ENCODE data around the gene EHD2. TPM values are rescaled to one million over a fixed set of nuclear protein-coding genes. Genes with fewer than 3 reads are reported as not detected.
"Not testable (repeated sequence)": the region's sequence is repeated elsewhere in the genome, so short reads cannot be mapped to it uniquely, and the experiment has no call there.

Gene EHD2
- total RNA-seq, 1 experiment from 2014 or later = 75.3 TPM

DNA sequence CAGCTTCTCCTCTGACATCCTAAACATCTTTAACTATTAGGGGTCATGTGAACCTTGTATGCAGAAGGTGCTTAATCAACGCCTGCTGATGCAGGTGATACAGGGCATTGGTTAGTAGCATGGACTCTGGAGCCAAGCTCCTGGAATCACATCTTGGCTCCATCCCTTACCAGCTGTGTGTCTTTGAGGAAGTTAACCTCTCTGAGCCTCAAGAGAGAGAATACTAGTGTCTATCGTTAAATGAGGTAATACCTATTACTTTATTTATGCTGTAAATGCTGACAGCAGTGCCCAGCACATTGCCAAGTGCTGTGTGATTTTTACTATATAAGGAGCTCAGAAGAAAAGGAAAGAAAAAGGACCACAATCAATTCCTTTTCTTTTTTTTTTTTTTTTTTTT is 54.1 kb downstream of the EHD2 start:
- no peak for DNase-seq (ENCODE audit: low read depth)

DNA sequence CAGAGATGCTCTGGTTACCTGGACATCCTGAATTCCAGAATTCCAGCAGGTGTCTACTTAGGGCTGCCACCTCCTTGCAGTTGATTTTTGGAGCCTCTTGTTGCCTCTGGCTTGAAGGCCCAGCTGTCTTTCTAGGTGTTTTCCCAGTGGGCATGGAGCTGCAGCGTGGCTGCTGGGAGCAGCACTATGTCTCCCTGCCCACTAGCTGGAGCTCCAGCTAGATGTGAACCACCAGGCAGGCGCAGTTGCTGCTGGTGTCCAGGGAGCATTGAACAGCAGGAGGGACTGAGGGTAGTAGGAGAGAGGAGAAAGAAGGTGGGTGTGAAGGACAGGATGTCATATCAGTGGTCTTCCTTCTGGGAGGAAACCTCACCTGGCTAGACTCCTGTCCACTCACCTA is 55.4 kb downstream of the EHD2 start:
- no peak for DNase-seq (ENCODE audit: low read depth)

DNA sequence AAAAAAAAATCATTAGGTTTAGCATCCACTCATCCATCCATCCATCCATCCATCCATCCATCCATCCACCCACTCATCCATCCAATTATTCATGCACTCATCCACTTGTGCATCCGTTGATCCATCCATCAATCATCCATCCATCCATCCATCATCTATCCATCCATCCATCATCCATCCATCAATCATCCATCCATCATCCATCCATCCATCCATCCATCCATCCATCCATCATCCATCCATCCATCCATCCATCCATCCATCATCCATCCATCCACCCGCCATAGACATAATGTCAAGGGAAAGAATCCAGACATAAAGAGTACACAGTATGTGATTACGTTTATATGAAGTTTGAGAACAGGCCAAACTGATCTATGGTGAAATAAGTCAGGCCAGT is 56.3 kb downstream of the EHD2 start:
- DNase-seq (ENCODE audit: low read depth) = no peak

DNA sequence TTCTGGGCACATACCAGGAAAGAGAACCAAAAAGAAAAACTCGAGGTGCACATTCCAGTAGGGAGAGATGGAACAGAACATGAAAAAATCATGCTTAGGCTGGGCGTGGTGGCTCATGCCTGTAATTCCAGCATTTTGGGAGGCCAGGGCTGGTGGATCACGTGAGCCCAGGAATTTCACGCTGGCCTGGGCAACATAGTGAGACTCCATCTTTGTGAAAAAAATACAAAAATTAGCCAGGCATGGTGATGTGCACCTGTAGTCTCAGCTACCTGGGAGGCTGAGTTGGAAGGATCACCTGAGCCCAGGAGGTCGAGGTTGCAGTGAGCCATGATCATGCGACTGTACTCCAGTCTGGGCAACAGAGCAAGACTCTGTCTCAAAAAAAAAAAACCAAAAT is 58.1 kb downstream of the EHD2 start:
- not testable (repeated sequence) for DNase-seq (ENCODE audit: low read depth)

DNA sequence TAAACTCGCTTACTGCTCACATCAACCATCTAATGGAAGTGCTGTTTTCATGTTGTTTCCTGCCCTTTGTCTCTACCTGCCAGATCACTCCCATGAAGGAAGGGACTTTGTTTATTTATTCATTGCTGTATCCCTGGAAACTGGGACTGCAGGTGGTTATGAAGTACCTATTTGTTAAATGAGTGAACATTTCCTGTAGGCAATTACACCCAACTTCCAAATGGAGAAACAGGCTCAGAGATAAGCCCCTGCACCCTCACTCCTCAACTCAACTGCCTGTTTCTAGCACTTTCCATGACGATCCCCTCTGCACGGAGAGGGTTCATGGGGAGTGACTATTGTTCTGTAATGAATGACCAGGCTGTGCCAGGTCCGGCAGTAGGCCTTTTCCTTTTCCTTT is 63.3 kb downstream of the EHD2 start:
- DNase-seq (ENCODE audit: low read depth) = no peak

DNA sequence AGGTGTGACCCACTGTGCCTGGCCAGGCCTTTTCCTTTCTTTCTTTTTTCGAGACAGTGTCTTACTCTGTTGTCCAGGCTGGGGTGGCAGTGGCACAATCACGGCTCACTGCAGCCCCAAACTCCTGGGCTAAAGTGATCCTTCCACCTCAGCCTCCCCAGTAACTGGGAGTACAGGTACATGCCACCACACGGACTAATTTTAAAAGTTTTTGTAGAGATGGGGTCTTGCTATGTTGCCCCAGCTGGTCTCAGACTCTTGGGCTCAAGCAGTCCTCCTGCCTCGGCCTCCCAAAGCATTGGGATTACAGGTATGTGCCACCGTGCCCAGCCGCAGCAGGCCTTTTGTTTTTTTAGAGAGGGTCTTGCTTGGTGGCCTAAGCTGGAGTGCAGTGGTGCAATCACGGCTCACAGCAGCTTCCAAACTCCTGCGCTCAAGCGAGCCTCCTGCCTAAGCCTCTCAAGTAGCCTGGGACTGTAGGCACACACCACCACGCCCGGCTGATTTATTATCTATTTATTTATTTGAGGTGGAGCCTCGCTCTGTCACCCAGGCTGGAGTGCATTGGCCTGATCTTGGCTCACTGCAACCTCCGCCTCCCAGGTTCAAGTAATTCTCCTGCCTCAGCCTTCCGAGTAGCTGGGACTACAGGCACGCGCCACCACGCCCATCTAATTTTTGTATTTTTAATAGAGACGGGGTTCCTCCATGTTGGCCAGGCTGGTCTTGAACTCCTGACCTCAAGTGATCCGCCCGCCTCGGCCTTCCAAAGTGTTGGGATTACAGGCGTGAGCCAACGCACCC is 64.2 kb downstream of the EHD2 start:
- not testable (repeated sequence) for DNase-seq (ENCODE audit: low read depth)

DNA sequence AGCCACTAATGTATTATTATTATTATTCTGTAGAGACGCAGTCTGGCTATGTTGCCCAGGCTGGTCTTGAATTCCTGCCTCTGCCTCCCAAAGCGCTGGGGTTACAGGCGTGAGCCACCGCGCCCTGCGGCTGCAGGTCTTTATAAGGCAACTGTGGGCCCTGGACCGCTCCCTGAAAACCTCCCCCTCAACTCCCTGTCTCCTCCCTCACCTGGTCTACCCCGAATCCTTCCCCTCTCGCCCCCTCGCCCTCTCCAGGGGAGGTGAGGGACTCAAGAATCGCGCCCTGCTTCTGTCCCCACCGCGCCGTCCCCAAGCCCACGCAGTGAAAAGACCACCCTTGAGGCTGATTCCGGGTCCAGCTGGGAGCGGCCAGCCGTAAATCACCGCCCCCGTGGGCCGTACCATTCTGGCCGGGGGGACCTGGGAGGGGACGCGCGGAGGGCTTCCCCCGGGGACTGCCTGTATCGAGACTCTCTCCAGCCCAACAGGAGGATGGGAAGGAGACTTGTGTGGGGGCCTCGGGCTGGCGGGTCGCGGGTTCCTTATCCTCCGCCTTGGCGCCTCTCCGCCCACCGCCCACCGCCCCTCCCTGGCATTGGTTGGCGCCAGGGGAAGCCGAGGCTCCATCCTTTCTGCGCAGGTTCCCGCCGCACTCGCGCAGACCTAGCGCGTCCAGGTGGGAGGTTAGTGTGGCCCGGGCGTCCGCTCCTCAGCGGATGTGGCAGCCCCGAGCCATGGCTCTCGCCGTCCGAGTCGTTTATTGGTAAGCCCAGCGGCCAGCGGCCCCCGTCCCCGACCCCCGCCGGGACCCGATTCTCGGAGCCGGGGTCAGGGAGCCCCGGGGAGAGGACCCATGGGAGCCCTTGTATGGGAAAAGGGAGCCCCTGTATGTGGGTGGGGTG is 65.1 kb downstream of the EHD2 start, which contains the start of gene SELENOW:
Gene SELENOW (plus strand): TSS at position 655 of the 905 bp plus-strand sequence. CDS start 83 bp downstream, at position 738.
- peak; percentile 63 for DNase-seq (ENCODE audit: low read depth)

DNA sequence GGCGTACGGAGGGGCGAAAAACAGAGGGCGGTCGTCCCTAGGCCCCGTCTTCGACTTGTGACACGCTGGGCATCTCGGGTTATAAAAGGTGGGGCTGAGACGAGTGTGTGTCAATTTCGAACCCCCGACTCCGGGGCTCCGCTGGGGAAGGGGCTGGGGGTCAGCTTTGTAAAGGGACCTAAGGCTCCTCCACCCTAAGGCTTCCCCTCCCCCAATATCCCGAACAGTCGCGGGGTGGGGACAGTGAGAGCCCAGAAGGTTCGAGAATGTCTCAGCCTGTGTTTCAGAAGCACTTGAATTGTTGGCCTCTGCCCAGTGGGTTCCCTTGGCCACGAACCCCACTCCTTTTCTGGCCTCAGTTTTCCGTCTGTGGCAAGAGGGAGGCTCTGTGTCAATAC is 65.7 kb downstream of the EHD2 start:
- no peak for DNase-seq (ENCODE audit: low read depth)

DNA sequence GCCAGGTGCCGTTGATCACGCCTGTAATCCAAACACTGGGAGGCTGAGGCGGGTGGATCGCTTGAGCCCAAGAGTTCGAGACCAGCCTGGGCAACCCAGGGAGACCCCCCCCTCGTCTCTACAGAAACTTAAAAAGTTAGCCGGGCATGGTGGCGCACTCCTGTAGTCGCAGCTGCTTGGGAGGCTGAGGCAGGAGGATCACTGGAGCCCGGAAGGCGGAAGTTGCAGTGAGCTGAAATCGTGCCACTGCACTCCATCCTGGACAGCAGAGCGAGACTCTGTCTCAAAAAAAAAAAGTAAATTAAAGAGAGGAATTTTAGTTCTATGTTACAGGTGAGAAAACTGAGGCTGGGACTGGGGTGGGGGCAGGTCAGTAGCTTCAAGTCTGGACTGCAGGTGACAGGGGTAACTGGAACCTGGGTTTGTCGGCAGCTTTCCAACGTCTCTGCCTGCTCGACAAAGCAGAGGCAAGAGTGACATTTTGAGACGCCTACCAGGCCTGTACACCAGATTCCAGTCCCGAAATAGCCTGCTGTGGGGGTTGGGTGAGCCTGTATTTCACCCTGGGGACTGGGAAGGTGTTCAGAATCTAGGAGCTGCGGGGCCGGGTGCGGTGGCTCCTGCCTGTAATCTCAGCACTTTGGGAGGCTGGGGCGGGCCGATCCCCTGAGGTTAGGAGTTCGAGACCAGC is 66.4 kb downstream of the EHD2 start:
- DNase-seq (ENCODE audit: low read depth) = no peak

DNA sequence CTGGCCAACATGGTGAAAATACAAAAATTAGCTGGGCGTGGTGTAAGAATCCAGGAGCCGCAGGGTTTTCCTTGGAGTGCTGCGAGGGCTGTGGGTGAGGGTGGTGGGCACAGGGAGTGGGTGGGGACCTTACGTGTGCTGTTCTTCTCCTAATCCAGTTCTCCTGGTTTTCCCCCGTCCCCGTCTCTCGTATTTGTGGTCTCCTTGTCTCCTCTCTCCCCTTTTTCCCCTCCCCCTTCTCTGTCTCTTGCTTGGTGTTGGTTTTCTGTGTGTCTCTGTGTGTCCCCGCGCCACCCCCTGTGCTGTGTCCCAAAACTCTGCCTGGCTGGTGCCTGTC is 67.0 kb downstream of the EHD2 start:
- DNase-seq (ENCODE audit: low read depth) = no peak

DNA sequence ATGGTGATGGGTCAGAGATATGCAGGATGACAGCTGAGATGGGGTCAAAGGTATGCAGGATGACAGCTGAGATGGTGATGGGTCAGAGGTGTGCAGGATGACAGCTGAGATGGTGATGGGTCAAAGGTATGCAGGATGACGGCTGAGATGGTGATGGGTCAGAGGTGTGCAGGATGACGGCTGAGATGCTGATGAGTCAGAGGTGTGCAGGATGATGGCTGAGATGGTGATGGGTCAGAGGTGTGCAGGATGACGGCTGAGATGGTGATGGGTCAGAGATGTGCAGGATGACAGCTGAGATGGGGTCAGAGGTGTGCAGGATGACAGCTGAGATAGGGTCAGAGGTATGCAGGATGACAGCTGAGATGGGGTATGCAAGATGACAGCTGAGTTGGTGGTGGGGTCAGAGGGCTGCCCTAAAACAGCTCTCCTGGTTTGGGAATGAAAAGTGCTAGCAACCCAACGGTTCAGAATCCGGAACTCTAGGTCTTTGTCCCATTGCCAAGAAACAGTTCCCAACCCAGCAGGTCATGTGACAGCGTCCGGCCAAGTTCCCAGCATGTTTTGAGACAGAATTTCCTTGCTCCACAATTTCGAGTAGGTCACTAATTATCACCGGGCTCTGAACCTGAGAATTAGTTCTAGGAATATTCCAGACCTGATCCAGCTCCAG is 68.5 kb downstream of the EHD2 start:
- DNase-seq (ENCODE audit: low read depth) = peak; percentile 63

DNA sequence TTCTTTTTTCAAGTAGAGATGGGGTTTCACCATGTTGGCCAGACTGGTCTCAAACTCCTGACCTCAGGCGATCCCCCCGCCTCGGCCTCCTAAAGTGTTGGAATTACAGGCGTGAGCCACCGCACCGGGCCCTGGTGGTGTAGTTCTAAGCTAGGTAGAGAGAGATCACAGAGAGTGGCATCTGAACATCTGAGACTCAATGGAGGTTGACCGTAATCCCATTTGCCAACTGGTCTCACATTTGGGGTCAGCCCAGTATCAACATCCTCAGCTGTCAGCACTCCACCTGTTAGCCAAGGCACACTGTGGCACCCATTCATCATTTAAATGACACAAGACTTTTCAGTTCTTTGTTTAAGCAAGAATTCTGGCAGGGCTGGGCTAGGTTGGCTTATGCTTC is 73.3 kb downstream of the EHD2 start:
- peak; percentile 85 for DNase-seq (ENCODE audit: low read depth)

DNA sequence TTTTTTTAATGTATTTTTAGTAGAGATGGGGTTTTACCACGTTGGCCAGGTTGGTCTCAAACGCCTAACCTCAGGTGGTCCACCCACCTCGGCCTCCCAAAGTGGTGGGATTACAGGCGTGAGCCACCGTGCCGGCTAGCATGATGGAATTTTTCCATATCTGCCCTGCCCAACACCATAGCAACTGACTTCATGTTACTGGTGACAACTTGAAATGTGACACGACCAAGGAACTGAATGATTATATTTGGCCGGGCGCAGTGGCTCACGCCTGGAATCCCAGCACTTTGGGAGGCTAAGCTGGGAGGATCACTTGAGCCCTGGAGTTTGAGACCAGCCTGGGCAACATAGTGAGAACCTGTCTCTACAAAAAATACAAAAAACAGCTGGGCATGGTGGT is 74.1 kb downstream of the EHD2 start:
- not testable (repeated sequence) for DNase-seq (ENCODE audit: low read depth)

DNA sequence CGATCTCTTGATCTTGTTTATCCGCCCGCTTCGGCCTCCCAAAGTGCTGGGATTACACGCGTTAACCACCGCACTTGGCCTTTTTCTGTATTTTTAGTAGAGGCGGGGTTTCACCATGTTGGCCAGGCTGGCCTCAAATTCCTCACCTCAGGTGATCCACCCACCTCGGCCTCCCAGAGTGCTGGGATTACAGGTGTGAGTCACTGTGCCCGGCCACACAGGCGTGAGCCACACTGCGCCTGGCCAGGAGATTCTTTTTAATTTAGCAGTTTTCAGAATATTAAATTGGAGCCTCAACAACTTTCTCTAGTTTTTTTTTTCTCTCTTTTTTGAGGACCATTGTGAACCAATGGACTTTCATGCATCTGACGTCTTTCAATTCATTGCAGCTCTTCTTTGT is 76.6 kb downstream of the EHD2 start:
- not testable (repeated sequence) for DNase-seq (ENCODE audit: low read depth)

DNA sequence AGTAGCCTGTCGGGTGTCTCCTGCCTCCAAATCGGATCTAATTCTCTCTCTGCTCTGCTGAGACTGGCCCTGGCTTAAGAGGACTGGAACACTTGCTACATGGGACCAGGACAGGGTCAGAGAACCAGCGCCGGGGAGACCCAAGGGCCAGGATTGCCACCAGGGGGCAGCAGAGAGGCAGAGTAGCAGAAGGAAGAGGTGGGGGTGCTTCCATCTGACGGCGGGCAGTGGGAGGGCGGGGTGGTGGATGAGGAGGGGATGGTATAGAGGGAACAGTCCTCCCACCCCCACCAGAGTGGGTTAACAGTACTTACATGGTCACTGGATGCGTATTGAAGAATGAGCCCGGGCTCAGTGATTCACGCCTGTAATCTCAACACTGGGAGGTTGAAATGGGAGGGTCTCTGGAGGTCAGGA is 77.2 kb downstream of the EHD2 start:
- DNase-seq (ENCODE audit: low read depth) = peak; percentile 57

DNA sequence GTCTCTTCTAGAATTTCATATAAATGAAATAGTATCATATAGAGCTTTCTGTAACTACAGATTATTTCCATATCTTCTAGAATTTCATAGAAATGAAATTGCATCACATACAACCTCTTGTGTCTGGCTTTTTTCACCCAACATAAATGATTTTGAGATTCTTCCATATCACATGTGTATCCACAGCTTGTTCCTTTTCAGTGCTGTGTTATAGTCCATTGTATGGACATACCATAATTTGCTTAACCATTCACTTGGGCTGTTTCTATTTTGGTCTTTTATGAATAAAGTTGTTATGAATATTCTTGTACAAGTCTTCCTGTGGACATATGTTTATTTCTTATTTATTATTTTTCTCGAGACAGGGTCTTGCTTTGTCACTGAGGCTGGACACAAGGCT is 79.4 kb downstream of the EHD2 start:
- DNase-seq (ENCODE audit: low read depth) = no peak

Other genes with a start within 250 kb of the EHD2 start
- 0.06 TPM in 1 of 2 replicates, not detected in the other for gene SLC8A2, start 241.5 kb upstream of the EHD2 start, total RNA-seq (2014; rRNA removed)
- 8.4 and 8.5 TPM in 2 replicates for gene KPTN, start 229.2 kb upstream of the EHD2 start, total RNA-seq (2014; rRNA removed)
- gene NAPA, start 198.4 kb upstream of the EHD2 start, total RNA-seq (2014; rRNA removed) = 153 and 242 TPM in 2 replicates
- not detected in 2 replicates for gene ZNF541, start 140.3 kb upstream of the EHD2 start, total RNA-seq (2014; rRNA removed)
- gene BICRA, start 104.3 kb upstream of the EHD2 start, total RNA-seq (2014; rRNA removed) = 1.8 and 4.2 TPM in 2 replicates
- 78.7 and 86.8 TPM in 2 replicates for gene NOP53, start 32.1 kb downstream of the EHD2 start, total RNA-seq (2014; rRNA removed)
- 583 and 734 TPM in 2 replicates for gene SELENOW, start 65.3 kb downstream of the EHD2 start, total RNA-seq (2014; rRNA removed)
- gene TPRX1, start 91.1 kb downstream of the EHD2 start, total RNA-seq (2014; rRNA removed) = not detected in 2 replicates
- not detected in 2 replicates for gene CRX, start 108.5 kb downstream of the EHD2 start, total RNA-seq (2014; rRNA removed)
- gene TPRX2, start 145.8 kb downstream of the EHD2 start, total RNA-seq (2014; rRNA removed) = not detected in 2 replicates
- gene SULT2A1, start 172.9 kb downstream of the EHD2 start, total RNA-seq (2014; rRNA removed) = not detected in 2 replicates

Measured in LHCN-M2 (cell line).